Right lobe of liver (tissue), 6 donors: ENCODE measurements around the gene GDI1. TPM values are rescaled to one million over a fixed set of nuclear protein-coding genes. Genes with fewer than 3 reads are reported as not detected.

Experiments
- ATAC-seq, 4 donors: fragments of 200-7000 bp; cut with Tn5 transposase; one replicate each; pipeline ENCODE4 v1.9.1; 2020; ENCODE audit warnings: mild to moderate bottlenecking in 4 of 4, moderate library complexity in 4 of 4
- DNase-seq, 3 donors: peaks; one replicate each; pipeline ENCODE4 v3.0.0-alpha.2; 2020
- H3K27ac ChIP-seq, 3 donors: fragments of 200-600 bp; one replicate each; pipeline ENCODE4 v1.8.0; 2022
- H3K27me3 ChIP-seq, 2 donors: fragments of 200-600 bp; one replicate each; pipeline ENCODE4 v1.8.0; 2022
- H3K36me3 ChIP-seq, 4 donors: fragments of 200-600 bp; sonication (generic) in 1 of 4; one replicate each; pipeline versions ENCODE4 v1.5.1 to v1.8.0; 2017 to 2022; ENCODE audit warnings: control low read depth in 1 of 4
- H3K4me1 ChIP-seq, 4 donors: fragments of 200-600 bp; sonication (generic) in 1 of 4; one replicate each; pipeline versions ENCODE4 v1.5.1 to v1.8.0; 2017 to 2022; ENCODE audit warnings: control low read depth in 1 of 4
- H3K4me3 ChIP-seq, 3 donors: fragments of 200-600 bp; one replicate each; pipeline ENCODE4 v1.8.0; 2022
- H3K9me3 ChIP-seq, 4 donors: fragments of 200-600 bp; sonication (generic) in 1 of 4; one replicate each; pipeline versions ENCODE4 v1.5.1 to v1.8.0; 2017 to 2022; ENCODE audit warnings: control low read depth in 1 of 4
- POLR2A ChIP-seq: fragments of 450-650 bp; IDR thresholded peaks from one replicate; pipeline ENCODE4 v1.6.1; 2017; ENCODE audit warnings: antibody characterized with exemption, mild to moderate bottlenecking
- WGBS: methylation state at CpG from one replicate; pipeline ENCODE4 v1.1.6; 2018; ENCODE audit warnings: low coverage, low lambda C conversion rate; ENCODE audit not compliant: insufficient coverage; ENCODE audit errors: missing lambda C conversion rate; 5-methylcytosine and 5-hydroxymethylcytosine counted together
- intact Hi-C, 2 donors: fragments of 100-400 bp; cut with DNase I; formaldehyde crosslinking; loops; one replicate each; pipeline versions ENCODE4 v1.11.2 to v1.14.1; 2022
- total RNA-seq, 6 experiments: library from RNA; depleted of rRNA in 2 of 6; stranded (reverse); fragments of >200 nt in 2 of 6; fragmentation: NEBNext Ultra II Directional in 3 of 6; extraction: Animal tissue kit (Norgen Biotek cat#: 25700) in 3 of 6; gene quantifications; one replicate each; pipeline versions ENCODE4 v1.1.0 to v1.2.4, GENCODE V29; 2016 to 2023
- TF ChIP-seq, protein P1 (sequence below), 4 donors: fragments of 200-600 bp in 3 of 4; fragments of 450-650 bp in 1 of 4; IDR thresholded peaks; one replicate each; pipeline versions ENCODE4 v1.5.1 to v1.8.0; 2016 to 2022; ENCODE audit warnings: antibody characterized with exemption in 4 of 4, mild to moderate bottlenecking in 2 of 4
- donor health status: DM: no; HTN: yes; CAD: no.
- donor health status: DM: no; HTN: no; CAD: no.
- donor health status: DM: no; HTN: no; CAD: no.
- donor health status: DM: no; HTN: yes; CAD: no.
- donor health status: DM: no; HTN: yes; CAD: no.

GDI1 gene
- total RNA-seq, 6 experiments from 2014 or later: 26.8 to 37.7 (median 30.9) TPM

DNA sequence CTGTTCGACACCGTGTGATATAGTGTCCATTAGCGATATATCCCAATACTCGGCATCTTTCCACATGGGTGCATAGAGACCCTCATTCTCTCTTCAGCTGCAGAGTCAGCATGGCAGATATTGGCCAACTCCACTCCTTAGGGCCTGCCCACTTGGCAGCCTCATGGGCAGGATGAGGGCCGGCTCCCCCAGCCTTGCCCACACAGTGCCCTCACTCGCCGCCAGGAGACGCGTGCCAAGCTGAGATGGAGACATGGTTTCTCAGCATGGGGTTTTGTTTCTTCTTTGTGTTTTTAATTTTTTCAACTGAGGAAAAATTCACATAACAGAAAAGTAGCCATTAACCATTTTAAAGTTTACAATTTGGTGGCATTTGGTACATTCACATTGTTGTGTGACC is 15.9 kb downstream of the GDI1 start:
- H3K9me3 ChIP-seq: no peaks in the 10 kb centered on the region
- ATAC-seq: no peak
- no peak overlapping the region for H3K27ac ChIP-seq
- intact Hi-C loops: no loop called here
- no peak overlapping the region for H3K4me3 ChIP-seq
- peaks cover 0 to 3% (median 0%) of the 10 kb centered on the region in 4 donors for H3K36me3 ChIP-seq
- TF ChIP-seq, protein P1, sequence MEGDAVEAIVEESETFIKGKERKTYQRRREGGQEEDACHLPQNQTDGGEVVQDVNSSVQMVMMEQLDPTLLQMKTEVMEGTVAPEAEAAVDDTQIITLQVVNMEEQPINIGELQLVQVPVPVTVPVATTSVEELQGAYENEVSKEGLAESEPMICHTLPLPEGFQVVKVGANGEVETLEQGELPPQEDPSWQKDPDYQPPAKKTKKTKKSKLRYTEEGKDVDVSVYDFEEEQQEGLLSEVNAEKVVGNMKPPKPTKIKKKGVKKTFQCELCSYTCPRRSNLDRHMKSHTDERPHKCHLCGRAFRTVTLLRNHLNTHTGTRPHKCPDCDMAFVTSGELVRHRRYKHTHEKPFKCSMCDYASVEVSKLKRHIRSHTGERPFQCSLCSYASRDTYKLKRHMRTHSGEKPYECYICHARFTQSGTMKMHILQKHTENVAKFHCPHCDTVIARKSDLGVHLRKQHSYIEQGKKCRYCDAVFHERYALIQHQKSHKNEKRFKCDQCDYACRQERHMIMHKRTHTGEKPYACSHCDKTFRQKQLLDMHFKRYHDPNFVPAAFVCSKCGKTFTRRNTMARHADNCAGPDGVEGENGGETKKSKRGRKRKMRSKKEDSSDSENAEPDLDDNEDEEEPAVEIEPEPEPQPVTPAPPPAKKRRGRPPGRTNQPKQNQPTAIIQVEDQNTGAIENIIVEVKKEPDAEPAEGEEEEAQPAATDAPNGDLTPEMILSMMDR (IDR thresholded peaks at IDR 0.05): no peak
- TF ChIP-seq POLR2A: no peak
- no peaks in the 10 kb centered on the region for H3K27me3 ChIP-seq
- 78% methylated on average over 9 of the region's 9 CpGs for WGBS
- DNase-seq: no peak
- H3K4me1 ChIP-seq: no peaks in the 10 kb centered on the region

DNA sequence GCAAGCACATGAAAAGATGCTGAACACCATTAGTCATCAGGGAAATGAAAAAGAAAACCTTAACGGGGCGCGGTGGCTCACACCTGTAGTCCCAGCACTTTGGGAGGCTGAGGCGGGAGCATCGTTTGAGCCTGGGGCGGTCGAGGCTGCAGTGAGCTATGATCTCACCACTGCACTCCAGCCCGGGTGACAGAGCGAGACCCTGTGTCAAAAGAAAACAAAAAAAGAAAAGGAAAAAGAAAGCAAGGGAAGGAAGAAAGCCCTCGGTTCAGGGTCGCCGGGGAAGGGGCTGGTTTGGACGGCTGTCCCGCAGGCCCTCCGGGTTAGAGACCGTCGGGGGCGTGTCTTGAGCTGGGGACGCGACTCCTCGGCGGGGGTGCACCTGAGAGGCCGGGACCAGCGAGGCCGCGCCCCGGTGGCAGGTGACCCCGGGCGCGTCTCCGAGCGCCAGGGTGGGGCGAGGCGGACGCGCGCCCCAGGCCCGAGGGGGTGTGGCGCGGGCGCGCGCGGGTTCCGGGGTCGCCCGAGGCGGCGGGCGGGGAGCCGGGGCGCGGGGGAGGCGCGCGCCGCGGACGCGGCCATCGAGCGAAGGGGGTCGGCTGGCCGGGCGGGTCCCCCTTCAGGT is 20.6 kb downstream of the GDI1 start:
- ATAC-seq (peak; percentile 48 to 71 (median 64)), DNase-seq (peak in 1 of 3 donors; percentile 55)
- Histone ChIP-seq H3K36me3 (no peaks in the 10 kb centered on the region), H3K9me3 (no peaks in the 10 kb centered on the region), H3K4me3 (peak overlapping the region; percentile 26 to 65 (median 44)), H3K27me3 (no peaks in the 10 kb centered on the region), H3K4me1 (no peaks in the 10 kb centered on the region), H3K27ac (peak overlapping the region in 1 of 3 donors; percentile 13)
- WGBS: 57% methylated on average over 29 of the region's 65 CpGs
- intact Hi-C loops: no loop called here
- TF ChIP-seq, protein P1 (IDR thresholded peaks at IDR 0.05): no peak
- TF ChIP-seq POLR2A: no peak

DNA sequence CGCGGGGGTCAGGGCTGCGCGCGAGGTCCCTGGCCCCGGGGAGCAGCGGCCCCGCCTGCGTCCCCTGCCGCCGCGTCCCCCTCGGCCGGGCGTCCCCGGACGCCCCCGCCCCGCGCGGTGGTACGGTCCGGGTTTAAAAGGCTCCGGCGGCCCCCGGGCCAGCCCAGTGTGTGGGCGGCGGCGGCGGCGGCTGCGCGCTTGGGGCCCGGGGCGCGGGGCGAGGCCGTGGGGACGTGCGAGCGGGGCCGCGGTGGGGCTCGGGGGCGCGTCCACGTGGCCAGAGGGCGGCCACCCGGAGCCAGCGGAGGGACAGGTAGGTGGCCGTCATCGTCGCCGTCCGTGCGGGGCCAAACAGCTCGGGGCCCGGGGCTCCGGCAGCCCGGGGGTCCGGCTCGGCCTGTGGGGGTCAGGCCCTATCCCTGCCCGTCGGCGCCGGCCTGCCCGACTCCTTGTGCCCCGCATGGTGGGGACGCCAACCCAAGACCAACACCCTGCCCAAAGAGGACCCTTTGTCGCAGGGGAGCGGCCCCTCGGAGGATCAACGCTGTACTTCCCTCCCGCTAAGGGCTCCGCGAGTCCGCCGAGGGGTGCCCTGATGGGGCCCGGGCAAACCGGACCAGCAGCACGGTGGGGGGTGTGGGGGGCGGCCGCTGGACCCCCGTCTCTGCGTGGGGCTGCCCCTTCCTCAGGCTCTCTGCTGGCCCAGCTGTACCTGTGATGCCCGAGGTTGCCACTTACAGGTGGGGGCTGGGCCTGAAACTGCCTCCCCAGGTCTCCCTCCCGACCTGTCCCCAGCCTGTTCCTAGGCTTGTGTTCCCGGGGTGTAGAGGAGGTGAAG is 21.4 kb downstream of the GDI1 start, which contains the start of gene PLXNA3:
Gene PLXNA3, plus strand, starts transcription at position 166 of the 838 bp plus-strand sequence. CDS start 1,903 bp downstream, outside the sequence.
- Histone ChIP-seq H3K4me3 (peak within 1 kb of the TSS; percentile 36 to 65 (median 44)), H3K4me1 (no peaks in the 10 kb centered on the region), H3K27ac (peak within 1 kb of the TSS in 1 of 3 donors; percentile 13), H3K36me3 (no peaks in the 10 kb centered on the region), H3K27me3 (no peaks in the 10 kb centered on the region), H3K9me3 (no peaks in the 10 kb centered on the region)
- intact Hi-C loops: no loop called here
- TF ChIP-seq POLR2A: peak; percentile 69
- TF ChIP-seq, protein P1 (IDR thresholded peaks at IDR 0.05): no peak
- ATAC-seq (peak; percentile 48 to 78 (median 72)), DNase-seq (peak in 1 of 3 donors; percentile 58)
- 18% methylated on average over 16 of the region's 88 CpGs for WGBS

DNA sequence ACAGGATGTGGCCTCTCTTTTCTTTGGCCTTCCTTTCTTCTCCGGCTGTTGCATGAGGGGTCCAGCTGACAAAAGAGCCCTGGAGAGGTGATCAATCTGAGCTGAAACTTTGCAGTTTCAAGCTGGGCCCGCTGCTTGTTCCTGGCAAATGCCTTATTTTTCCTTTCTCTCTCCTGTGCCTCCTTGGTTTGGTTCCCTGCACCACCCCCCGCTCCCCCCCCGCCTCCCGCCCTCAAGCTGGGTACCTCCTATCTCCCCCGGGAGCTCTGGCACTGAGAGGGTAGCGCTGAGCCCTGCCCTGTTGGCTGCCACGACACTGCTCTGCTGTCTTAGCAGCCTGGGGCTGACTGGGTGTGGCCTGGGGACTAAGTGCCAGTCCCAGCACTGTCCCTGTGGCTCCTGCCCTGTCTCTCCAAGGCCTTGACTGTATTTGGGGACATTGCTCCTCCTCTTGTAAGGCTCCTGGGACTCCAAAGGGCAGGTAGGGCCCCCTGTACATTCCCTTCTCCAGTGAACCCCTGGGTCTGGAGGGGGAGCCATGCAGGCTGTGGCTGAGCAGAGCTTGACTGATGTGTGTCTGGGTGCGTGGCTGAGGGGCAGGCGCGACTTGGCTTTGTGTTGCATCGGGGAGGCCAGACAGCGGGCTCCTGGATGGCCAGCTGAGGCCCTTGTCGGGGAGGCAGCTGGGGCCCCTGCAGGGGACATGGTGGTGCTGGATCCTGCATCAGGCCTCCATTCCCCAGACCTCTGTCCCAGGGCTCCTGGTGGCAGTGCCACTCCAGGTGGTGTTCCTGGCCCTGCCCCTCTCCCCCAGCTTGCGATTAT is 22.2 kb downstream of the GDI1 start:
- intact Hi-C loops: no loop called here
- 53% methylated on average over 10 of the region's 15 CpGs for WGBS
- H3K4me1 ChIP-seq: no peaks in the 10 kb centered on the region
- no peaks in the 10 kb centered on the region for H3K27me3 ChIP-seq
- ATAC-seq: peak; percentile 25 to 66 (median 55)
- H3K36me3 ChIP-seq: no peaks in the 10 kb centered on the region
- H3K27ac ChIP-seq: no peak overlapping the region
- peak overlapping the region; percentile 36 to 65 (median 44) for H3K4me3 ChIP-seq
- no peaks in the 10 kb centered on the region for H3K9me3 ChIP-seq
- no peak for DNase-seq
- TF ChIP-seq, protein P1 (IDR thresholded peaks at IDR 0.05): no peak
- no peak for TF ChIP-seq POLR2A
